Measurements from ENCODE around the gene AGXT.

DNA sequence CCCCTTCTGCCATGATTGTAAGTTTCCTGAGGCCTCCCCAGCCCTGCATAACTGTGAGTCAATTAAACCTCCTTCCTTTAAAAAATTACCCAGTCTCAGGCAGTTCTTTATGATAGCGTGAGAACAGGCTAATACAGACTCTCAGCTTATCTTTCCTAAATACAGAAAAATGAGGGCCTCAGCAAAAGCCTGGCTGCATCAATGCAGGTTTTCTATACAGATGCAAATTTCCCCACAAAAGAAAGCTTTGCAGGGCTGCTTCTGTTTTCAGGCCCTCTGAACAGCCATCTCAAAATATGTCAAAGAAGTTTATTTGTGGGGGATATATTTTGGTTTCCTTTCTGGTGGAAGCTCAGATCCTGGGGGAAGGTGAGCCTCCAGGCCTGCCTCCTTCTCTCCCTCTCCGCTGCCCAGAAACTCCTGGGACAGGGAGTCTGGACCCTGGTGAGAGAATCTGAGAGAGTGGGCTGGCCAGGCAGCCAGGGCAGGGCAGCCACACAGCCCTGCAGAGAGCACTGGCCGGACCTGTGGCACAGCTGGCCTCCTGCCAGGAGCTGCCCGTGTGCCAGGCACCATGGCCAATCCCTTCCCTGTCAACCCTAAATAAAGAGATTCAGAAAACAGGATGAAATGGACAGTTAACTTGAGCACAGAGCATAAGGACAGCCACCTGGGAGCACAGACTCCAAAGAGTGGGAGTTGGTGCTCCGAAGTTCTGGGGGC, 21.6 kb upstream of the AGXT start:
- no peak for TF ChIP-seq ZFX (IDR thresholded peaks at IDR 0.05)
- TF ChIP-seq, protein P1, sequence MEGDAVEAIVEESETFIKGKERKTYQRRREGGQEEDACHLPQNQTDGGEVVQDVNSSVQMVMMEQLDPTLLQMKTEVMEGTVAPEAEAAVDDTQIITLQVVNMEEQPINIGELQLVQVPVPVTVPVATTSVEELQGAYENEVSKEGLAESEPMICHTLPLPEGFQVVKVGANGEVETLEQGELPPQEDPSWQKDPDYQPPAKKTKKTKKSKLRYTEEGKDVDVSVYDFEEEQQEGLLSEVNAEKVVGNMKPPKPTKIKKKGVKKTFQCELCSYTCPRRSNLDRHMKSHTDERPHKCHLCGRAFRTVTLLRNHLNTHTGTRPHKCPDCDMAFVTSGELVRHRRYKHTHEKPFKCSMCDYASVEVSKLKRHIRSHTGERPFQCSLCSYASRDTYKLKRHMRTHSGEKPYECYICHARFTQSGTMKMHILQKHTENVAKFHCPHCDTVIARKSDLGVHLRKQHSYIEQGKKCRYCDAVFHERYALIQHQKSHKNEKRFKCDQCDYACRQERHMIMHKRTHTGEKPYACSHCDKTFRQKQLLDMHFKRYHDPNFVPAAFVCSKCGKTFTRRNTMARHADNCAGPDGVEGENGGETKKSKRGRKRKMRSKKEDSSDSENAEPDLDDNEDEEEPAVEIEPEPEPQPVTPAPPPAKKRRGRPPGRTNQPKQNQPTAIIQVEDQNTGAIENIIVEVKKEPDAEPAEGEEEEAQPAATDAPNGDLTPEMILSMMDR (IDR thresholded peaks at IDR 0.05 in 2 of 3, conservative IDR thresholded peaks at IDR 0.05 in 1 of 3; ENCODE audit: borderline replicate concordance in 1 of 3, insufficient read depth in 1 of 3, low read depth in 2 of 3, low read length in 2 of 3): no peak
- TF ChIP-seq POLR2AphosphoS5 (IDR thresholded peaks at IDR 0.05; ENCODE audit: low read depth, low read length): no peak
